ENCODE data around the gene AQP2.
"Not testable (repeated sequence)": the region's sequence is repeated elsewhere in the genome, so short reads cannot be mapped to it uniquely, and the experiment has no call there.

AQP2 gene

GRCh38 chr12:49987625-49988303, 37.2 kb downstream of the AQP2 start:
- no peak for DNase-seq (ENCODE audit: low read depth)

GRCh38 chr12:49989400-49989799, 38.9 kb downstream of the AQP2 start:
- not testable (repeated sequence) for DNase-seq (ENCODE audit: low read depth)

- DNase-seq (ENCODE audit: low read depth) = no peak
These were observed 39.7 kb downstream of the AQP2 start for GRCh38 chr12:49990273-49990672.

DNA sequence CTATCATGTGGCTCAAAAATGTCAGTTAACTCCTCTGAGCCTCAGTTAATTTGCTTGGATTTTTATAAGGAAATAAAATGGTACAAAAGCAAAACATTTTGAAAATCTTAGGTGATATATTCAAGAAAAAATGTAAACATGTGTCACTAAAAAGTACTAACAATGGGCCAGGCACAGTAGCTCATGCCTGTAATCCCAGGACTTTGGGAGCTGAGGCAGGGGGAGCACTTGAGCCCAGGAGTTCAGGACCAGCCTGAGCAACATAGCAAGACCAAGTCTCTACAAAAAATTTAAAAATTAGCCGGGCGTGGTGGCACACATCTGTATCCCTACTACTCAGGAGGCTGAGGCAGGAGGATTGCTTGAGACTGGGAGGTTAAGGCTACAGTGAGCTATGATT, 47.9 kb downstream of the AQP2 start:
- DNase-seq (ENCODE audit: low read depth) = no peak

- DNase-seq (ENCODE audit: low read depth) = no peak
These were observed 53.1 kb downstream of the AQP2 start for GRCh38 chr12:50003595-50003994.

- no peak for DNase-seq (ENCODE audit: low read depth)
These were observed 54.2 kb downstream of the AQP2 start for GRCh38 chr12:50004696-50005095.

DNA sequence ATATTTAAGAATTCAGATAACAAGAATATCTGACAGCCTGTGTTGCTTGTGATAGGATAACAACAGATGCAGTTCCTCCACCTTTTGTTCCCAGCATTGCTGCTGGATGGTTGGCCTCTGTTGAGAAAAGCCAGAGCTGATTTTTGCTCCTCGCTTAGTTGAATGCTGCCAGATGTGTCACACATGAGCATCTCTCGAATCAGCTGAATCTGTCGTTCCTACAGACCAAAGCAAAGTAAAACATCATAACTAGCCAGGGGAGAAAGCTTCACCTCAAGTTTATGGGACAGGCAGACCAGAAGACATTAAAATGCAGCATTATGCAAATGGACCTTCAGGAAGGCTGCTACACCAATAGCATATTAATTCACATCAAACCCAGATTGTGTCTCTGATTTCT, 54.6 kb downstream of the AQP2 start:
- DNase-seq (ENCODE audit: low read depth) = no peak

- DNase-seq (ENCODE audit: low read depth) = no peak
These were observed 55.7 kb downstream of the AQP2 start for GRCh38 chr12:50006280-50006679.

DNA sequence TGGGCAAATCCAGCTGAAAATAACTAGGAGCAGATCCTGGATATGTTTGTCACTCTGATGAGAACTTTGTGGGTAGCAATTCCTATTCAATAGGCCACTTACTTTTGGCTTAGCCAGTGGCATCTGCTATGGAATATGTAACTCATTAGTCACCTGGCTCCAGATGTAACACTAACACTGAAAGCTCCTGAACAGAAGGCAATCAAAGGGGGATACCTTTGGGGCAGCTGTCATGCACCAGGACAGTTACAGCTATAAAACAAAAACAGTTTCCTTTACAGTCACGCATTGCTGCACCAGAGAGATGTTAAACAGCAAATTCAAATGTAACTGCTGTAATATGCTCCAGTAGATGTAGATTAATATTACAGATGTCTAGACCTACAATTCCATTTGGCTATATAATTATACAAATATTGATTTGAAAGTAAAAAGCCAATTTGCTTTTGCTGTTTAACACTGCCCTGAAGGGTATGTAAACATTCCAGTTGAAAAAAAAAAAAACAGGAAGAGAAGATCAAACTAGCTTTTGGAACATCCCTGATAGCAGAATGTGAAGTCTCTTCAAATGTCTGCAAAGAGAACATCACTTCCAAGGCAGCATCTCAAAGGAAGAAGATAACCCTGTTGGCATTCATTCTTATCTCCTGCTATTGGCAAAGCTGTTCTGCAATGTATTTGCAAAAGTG, 56.4 kb downstream of the AQP2 start:
- no peak for DNase-seq (ENCODE audit: low read depth)
